Activated T-cell treated with anti-CD3 and anti-CD28 coated beads, Interleukin-2, amount 50 U/mL, for 72 hours (primary cell): ENCODE data around the gene AFP. TPM values are rescaled to one million over a fixed set of nuclear protein-coding genes. Genes with fewer than 3 reads are reported as not detected.

Experiments used
- ATAC-seq, 2 donors: fragments of 150-1000 bp; cut with Tn5 transposase; replicated peaks in 1 of 2; 2 replicates each; pipeline ENCODE4 v1.10.0; 2021; ENCODE audit warnings: moderate library complexity in 2 of 2, mild to moderate bottlenecking in 1 of 2
- DNase-seq, 2 donors: peaks; one replicate each; pipeline ENCODE4 v3.0.0; 2021 to 2022; ENCODE audit warnings: mixed read lengths in 1 of 2
- H3K27ac Mint-ChIP-seq: one replicate; pipeline ENCODE4 v1.8.0; 2022; ENCODE audit warnings: mild to moderate bottlenecking, moderate library complexity, mixed read lengths
- H3K27me3 Mint-ChIP-seq: one replicate; pipeline ENCODE4 v1.8.0; 2022; ENCODE audit warnings: low read depth, mixed read lengths
- H3K36me3 Mint-ChIP-seq, 2 donors: one replicate each; pipeline ENCODE4 v1.8.0; 2022; ENCODE audit warnings: mixed read lengths in 2 of 2, mild to moderate bottlenecking in 1 of 2; ENCODE audit not compliant: insufficient read depth in 2 of 2
- H3K4me1 Mint-ChIP-seq: one replicate; pipeline ENCODE4 v1.8.0; 2022; ENCODE audit warnings: low read depth, mixed read lengths
- H3K4me3 Mint-ChIP-seq, 2 donors: one replicate each; pipeline ENCODE4 v1.8.0; 2022; ENCODE audit warnings: mild to moderate bottlenecking in 2 of 2, mixed read lengths in 2 of 2, moderate library complexity in 2 of 2
- H3K9me3 Mint-ChIP-seq, 2 donors: one replicate each; pipeline ENCODE4 v1.8.0; 2022; ENCODE audit warnings: mixed read lengths in 2 of 2
- total RNA-seq, 2 donors: library from RNA; stranded (reverse); gene quantifications; one replicate each; pipeline ENCODE4 v1.2.3, GENCODE V29; 2022

AFP gene
- total RNA-seq, 2 donors from 2014 or later: not detected

DNA sequence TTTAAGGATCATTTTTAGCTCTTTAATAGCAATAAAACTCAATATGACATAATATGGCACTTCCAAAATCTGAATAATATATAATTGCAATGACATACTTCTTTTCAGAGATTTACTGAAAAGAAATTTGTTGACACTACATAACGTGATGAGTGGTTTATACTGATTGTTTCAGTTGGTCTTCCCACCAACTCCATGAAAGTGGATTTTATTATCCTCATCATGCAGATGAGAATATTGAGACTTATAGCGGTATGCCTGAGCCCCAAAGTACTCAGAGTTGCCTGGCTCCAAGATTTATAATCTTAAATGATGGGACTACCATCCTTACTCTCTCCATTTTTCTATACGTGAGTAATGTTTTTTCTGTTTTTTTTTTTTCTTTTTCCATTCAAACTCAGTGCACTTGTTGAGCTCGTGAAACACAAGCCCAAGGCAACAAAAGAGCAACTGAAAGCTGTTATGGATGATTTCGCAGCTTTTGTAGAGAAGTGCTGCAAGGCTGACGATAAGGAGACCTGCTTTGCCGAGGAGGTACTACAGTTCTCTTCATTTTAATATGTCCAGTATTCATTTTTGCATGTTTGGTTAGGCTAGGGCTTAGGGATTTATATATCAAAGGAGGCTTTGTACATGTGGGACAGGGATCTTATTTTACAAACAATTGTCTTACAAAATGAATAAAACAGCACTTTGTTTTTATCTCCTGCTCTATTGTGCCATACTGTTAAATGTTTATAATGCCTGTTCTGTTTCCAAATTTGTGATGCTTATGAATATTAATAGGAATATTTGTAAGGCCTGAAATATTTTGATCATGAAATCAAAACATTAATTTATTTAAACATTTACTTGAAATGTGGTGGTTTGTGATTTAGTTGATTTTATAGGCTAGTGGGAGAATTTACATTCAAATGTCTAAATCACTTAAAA lies 16.6 kb upstream of the AFP start:
- no peak overlapping the region for H3K4me3 Mint-ChIP-seq
- H3K27me3 Mint-ChIP-seq: no peaks in the 10 kb centered on the region
- H3K9me3 Mint-ChIP-seq: no peaks in the 10 kb centered on the region
- no peaks in the 10 kb centered on the region for H3K4me1 Mint-ChIP-seq
- no peak overlapping the region for H3K27ac Mint-ChIP-seq
- DNase-seq: no peak
- ATAC-seq: no peak
- H3K36me3 Mint-ChIP-seq: no peaks in the 10 kb centered on the region

GRCh38 chr4:73420615-73421014 lies 15.4 kb upstream of the AFP start:
- Mint-ChIP-seq H3K4me1 (no peaks in the 10 kb centered on the region), H3K36me3 (no peaks in the 10 kb centered on the region), H3K9me3 (no peaks in the 10 kb centered on the region), H3K27ac (no peak overlapping the region), H3K4me3 (no peak overlapping the region), H3K27me3 (no peaks in the 10 kb centered on the region)
- no peak for DNase-seq
- no peak for ATAC-seq

DNA sequence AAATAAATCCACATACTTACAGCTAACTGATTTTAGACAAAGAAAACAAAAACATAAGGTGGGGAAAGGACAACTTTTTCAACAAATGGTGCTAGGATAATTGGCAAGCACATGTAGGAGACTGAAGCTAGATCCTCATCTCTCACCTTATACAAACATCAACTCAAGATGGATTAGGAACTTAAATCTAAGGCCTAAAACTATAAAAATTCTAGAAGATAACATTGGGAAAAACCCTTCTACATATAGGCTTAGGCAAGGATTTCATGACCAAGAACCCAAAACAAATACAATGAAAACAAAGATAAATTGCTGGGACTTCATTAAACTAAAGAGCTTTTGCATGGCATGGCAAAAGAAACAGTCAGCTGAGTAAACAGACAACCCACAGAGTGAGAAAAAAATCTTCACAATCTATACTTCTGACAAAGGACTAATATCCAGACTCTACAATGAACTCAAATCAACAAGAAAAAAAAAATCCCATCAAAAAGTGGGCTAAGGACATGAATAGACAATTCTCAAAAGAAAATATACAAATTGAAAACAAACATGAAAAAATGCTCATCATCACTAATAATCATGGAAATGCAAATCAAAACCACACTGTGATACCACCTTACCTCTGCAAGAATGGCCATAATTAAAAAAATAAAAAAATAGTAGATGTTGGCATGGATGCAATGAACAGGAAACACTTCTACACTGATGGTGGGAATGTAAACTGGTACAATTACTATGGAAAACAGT lies 14.1 kb upstream of the AFP start:
- no peak overlapping the region for H3K4me3 Mint-ChIP-seq
- no peaks in the 10 kb centered on the region for H3K27me3 Mint-ChIP-seq
- H3K9me3 Mint-ChIP-seq: no peaks in the 10 kb centered on the region
- DNase-seq (no peak), ATAC-seq (no peak)
- H3K36me3 Mint-ChIP-seq: no peaks in the 10 kb centered on the region
- no peaks in the 10 kb centered on the region for H3K4me1 Mint-ChIP-seq
- no peak overlapping the region for H3K27ac Mint-ChIP-seq

DNA sequence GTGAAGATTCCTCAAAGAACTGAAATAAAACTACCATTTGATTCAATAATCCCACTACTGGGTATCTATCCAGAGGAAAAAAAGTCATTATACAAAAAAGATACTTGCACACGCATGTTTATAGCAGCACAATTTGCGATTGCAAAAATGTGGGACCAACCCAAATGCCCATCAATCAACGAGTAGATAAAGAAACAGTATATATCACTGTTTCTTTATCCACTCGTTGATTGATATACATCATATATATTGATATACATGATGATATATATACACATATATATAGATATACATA lies 13.6 kb upstream of the AFP start:
- H3K27ac Mint-ChIP-seq: no peak overlapping the region
- H3K4me3 Mint-ChIP-seq: no peak overlapping the region
- DNase-seq (no peak), ATAC-seq (no peak)
- no peaks in the 10 kb centered on the region for H3K4me1 Mint-ChIP-seq
- no peaks in the 10 kb centered on the region for H3K36me3 Mint-ChIP-seq
- no peaks in the 10 kb centered on the region for H3K27me3 Mint-ChIP-seq
- no peaks in the 10 kb centered on the region for H3K9me3 Mint-ChIP-seq

DNA sequence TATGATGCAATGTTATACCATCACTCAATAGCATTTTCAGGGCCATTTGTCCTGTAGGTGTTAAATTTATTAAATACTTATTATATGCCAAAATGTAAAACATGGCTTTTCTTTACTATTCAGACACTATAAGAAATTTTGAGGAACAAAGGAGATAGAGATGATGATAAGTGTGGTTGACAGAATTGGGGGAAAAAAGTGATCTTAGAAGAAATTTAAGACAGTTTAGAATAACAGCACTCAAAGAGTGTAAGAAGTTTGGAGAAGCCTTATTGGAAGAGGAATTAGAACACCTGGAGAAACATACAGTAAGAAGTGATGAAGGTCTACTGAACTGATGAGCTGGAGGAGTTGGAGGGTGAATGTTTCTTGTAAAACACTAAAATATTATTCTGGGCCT lies 12.8 kb upstream of the AFP start:
- Mint-ChIP-seq H3K27me3 (no peaks in the 10 kb centered on the region), H3K36me3 (no peaks in the 10 kb centered on the region), H3K9me3 (no peaks in the 10 kb centered on the region), H3K27ac (no peak overlapping the region), H3K4me1 (no peaks in the 10 kb centered on the region), H3K4me3 (no peak overlapping the region)
- DNase-seq (no peak), ATAC-seq (no peak)

GRCh38 chr4:73426666-73427065 lies 9.4 kb upstream of the AFP start:
- no peak overlapping the region for H3K27ac Mint-ChIP-seq
- ATAC-seq (no peak), DNase-seq (no peak)
- no peaks in the 10 kb centered on the region for H3K9me3 Mint-ChIP-seq
- H3K36me3 Mint-ChIP-seq: no peaks in the 10 kb centered on the region
- H3K27me3 Mint-ChIP-seq: no peaks in the 10 kb centered on the region
- H3K4me3 Mint-ChIP-seq: no peak overlapping the region
- H3K4me1 Mint-ChIP-seq: no peaks in the 10 kb centered on the region

DNA sequence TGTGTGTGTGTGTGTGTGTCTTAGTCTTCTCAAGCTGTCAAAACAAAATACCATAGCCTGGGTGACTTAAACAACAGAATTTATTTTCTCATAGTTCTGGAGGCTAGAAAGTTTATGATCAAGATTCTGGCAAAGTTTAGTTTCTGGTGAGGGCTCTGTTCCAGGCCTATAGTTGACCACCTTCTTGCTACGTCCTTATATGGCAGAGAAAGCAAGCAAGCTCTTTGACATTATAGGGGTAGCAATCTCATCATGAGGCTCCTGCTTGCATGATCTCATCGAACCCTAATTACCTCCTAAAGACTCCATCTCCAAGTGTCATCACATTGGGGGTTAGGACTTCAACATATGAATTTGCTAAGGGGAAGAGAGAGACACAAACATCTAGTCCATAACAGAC lies 6.9 kb upstream of the AFP start:
- Mint-ChIP-seq H3K9me3 (no peaks in the 10 kb centered on the region), H3K4me3 (no peak overlapping the region), H3K27me3 (no peaks in the 10 kb centered on the region), H3K4me1 (no peaks in the 10 kb centered on the region), H3K36me3 (no peaks in the 10 kb centered on the region), H3K27ac (no peak overlapping the region)
- DNase-seq (no peak), ATAC-seq (no peak)

DNA sequence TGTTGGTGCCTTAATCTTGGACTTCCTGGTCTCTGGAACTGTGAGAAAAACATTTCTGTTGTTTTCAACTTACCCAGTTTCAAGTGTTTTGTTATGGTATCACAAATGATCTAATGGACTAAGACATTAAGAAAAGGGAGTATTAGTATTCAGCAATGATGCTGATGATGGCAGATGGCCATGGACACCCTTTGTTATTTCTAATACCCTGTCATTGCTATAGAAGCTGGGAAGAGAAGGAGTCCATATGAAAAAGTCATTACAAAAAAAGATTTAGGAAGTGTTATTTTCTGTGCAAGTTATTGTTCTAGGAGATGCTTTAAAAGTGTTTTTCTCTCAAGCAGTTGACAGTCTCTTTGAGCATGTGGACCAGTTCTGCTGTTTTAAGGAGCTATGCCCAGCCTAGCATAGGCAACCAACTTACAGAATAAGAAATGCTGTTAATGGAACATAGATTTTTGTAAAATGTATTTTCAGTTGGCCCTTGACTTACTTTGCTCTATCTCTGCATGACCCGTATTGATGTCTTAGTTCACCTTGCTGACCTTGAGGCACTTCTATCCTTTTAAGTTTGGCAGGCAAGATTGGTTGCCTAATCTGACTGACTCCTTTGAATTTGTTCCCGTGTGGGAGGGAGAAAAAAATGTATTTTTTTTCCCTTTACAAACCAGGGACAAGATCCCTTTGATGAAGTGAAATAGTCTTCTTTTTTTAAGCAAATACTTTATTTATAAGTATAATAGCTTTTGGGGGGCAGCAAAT lies 6.0 kb upstream of the AFP start:
- H3K27ac Mint-ChIP-seq: no peak overlapping the region
- H3K36me3 Mint-ChIP-seq: no peaks in the 10 kb centered on the region
- ATAC-seq (no peak), DNase-seq (no peak)
- no peaks in the 10 kb centered on the region for H3K27me3 Mint-ChIP-seq
- no peak overlapping the region for H3K4me3 Mint-ChIP-seq
- no peaks in the 10 kb centered on the region for H3K9me3 Mint-ChIP-seq
- no peaks in the 10 kb centered on the region for H3K4me1 Mint-ChIP-seq

- DNase-seq (no peak), ATAC-seq (no peak)
- H3K27me3 Mint-ChIP-seq: no peaks in the 10 kb centered on the region
- no peak overlapping the region for H3K4me3 Mint-ChIP-seq
- H3K36me3 Mint-ChIP-seq: no peaks in the 10 kb centered on the region
- H3K4me1 Mint-ChIP-seq: no peaks in the 10 kb centered on the region
- no peak overlapping the region for H3K27ac Mint-ChIP-seq
- H3K9me3 Mint-ChIP-seq: no peaks in the 10 kb centered on the region
Measured at GRCh38 chr4:73431813-73432168, 4.2 kb upstream of the AFP start.

- Mint-ChIP-seq H3K4me3 (no peak overlapping the region), H3K36me3 (no peaks in the 10 kb centered on the region), H3K9me3 (no peaks in the 10 kb centered on the region), H3K27ac (no peak overlapping the region), H3K27me3 (no peaks in the 10 kb centered on the region), H3K4me1 (no peaks in the 10 kb centered on the region)
- DNase-seq (no peak), ATAC-seq (no peak)
Measured at GRCh38 chr4:73432169-73433000, 3.6 kb upstream of the AFP start.

DNA sequence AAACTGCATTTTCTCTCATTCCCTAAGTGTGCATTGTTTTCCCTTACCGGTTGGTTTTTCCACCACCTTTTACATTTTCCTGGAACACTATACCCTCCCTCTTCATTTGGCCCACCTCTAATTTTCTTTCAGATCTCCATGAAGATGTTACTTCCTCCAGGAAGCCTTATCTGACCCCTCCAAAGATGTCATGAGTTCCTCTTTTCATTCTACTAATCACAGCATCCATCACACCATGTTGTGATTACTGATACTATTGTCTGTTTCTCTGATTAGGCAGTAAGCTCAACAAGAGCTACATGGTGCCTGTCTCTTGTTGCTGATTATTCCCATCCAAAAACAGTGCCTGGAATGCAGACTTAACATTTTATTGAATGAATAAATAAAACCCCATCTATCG lies 2.9 kb upstream of the AFP start:
- DNase-seq (no peak), ATAC-seq (no peak)
- Mint-ChIP-seq H3K4me3 (no peak overlapping the region), H3K27ac (no peak overlapping the region), H3K27me3 (no peaks in the 10 kb centered on the region), H3K4me1 (no peaks in the 10 kb centered on the region), H3K36me3 (no peaks in the 10 kb centered on the region), H3K9me3 (no peaks in the 10 kb centered on the region)

DNA sequence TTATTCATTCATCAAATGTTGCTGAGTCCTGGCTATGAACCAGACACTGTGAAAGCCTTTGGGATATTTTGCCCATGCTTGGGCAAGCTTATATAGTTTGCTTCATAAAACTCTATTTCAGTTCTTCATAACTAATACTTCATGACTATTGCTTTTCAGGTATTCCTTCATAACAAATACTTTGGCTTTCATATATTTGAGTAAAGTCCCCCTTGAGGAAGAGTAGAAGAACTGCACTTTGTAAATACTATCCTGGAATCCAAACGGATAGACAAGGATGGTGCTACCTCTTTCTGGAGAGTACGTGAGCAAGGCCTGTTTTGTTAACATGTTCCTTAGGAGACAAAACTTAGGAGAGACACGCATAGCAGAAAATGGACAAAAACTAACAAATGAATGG lies 1.7 kb upstream of the AFP start:
- no peak overlapping the region for H3K4me3 Mint-ChIP-seq
- H3K9me3 Mint-ChIP-seq: no peaks in the 10 kb centered on the region
- no peak for ATAC-seq
- no peaks in the 10 kb centered on the region for H3K27me3 Mint-ChIP-seq
- H3K4me1 Mint-ChIP-seq: no peaks in the 10 kb centered on the region
- no peak overlapping the region for H3K27ac Mint-ChIP-seq
- H3K36me3 Mint-ChIP-seq: no peaks in the 10 kb centered on the region
- no peak for DNase-seq
